CD8-positive, alpha-beta memory T cell (primary cell): ENCODE data around the gene CLTB. TPM values are rescaled to one million over a fixed set of nuclear protein-coding genes. Genes with fewer than 3 reads are reported as not detected.
A peak's percentile ranks its signal among the peaks of the same experiment; 100 is the strongest.

Source experiments
- CTCF ChIA-PET: fragments of 350-600 bp; sonication (Branson Sonifier 250); formaldehyde crosslinking; loops from one replicate; lab custom pipeline; 2021; ENCODE audit warnings: antibody characterized with exemption; lab: Charles Lee
- POLR2A ChIA-PET: fragments of 350-600 bp; sonication (Branson Sonifier 250); formaldehyde crosslinking; loops from one replicate; lab custom pipeline; 2021; ENCODE audit warnings: antibody characterized with exemption; lab: Charles Lee
- DNase-seq, 5 donors: peaks; one replicate each; pipeline versions ENCODE4 v3.0.0 to v3.0.0-alpha.2; 2020 to 2022; ENCODE audit warnings: mixed read lengths in 1 of 5
- H3K27ac ChIP-seq: one replicate; pipeline ENCODE4 v1.7.0; 2013; ENCODE audit warnings: low read depth, mild to moderate bottlenecking, low read length, moderate library complexity
- H3K27me3 ChIP-seq: 2 replicates; pipeline ENCODE4 v1.7.0; 2013; ENCODE audit warnings: low read length, mild to moderate bottlenecking; ENCODE audit not compliant: insufficient read depth, poor library complexity, severe bottlenecking
- H3K36me3 ChIP-seq: 2 replicates; pipeline ENCODE4 v1.7.0; 2013; ENCODE audit warnings: mild to moderate bottlenecking, low read length, moderate library complexity; ENCODE audit not compliant: insufficient read depth
- H3K4me1 ChIP-seq: 2 replicates; pipeline ENCODE4 v1.7.0; 2013; ENCODE audit warnings: mild to moderate bottlenecking, low read length, moderate library complexity; ENCODE audit not compliant: insufficient read depth
- H3K4me3 ChIP-seq: 2 replicates; pipeline ENCODE4 v1.7.0; 2013; ENCODE audit warnings: mild to moderate bottlenecking, low read length
- H3K9me3 ChIP-seq: 2 replicates; pipeline ENCODE4 v1.7.0; 2013; ENCODE audit warnings: mild to moderate bottlenecking, low read length
- H3K27ac Mint-ChIP-seq, 8 donors: one replicate each; pipeline ENCODE4 v1.8.0; 2020 to 2021; ENCODE audit warnings: mixed read lengths in 8 of 8, mild to moderate bottlenecking in 6 of 8, inconsistent platforms in 3 of 8, moderate library complexity in 3 of 8
- H3K27me3 Mint-ChIP-seq, 2 donors: one replicate each; pipeline ENCODE4 v1.8.0; 2020 to 2021; ENCODE audit warnings: mixed read lengths in 2 of 2, mild to moderate bottlenecking in 1 of 2, moderate library complexity in 1 of 2
- H3K36me3 Mint-ChIP-seq, 3 donors: one replicate each; pipeline ENCODE4 v1.8.0; 2020 to 2021; ENCODE audit warnings: mixed read lengths in 3 of 3, inconsistent platforms in 1 of 3, mild to moderate bottlenecking in 1 of 3
- H3K4me1 Mint-ChIP-seq, 3 donors: one replicate each; pipeline ENCODE4 v1.8.0; 2020 to 2021; ENCODE audit warnings: mixed read lengths in 3 of 3, inconsistent platforms in 1 of 3, mild to moderate bottlenecking in 1 of 3
- H3K4me3 Mint-ChIP-seq, 7 donors: one replicate each; pipeline ENCODE4 v1.8.0; 2020 to 2021; ENCODE audit warnings: mixed read lengths in 7 of 7, mild to moderate bottlenecking in 6 of 7, moderate library complexity in 4 of 7, inconsistent platforms in 2 of 7
- H3K9me3 Mint-ChIP-seq, 5 donors: one replicate each; pipeline ENCODE4 v1.8.0; 2020 to 2022; ENCODE audit warnings: mixed read lengths in 5 of 5, mild to moderate bottlenecking in 3 of 5, moderate library complexity in 2 of 5, inconsistent platforms in 1 of 5
- polyA plus RNA-seq: library from polyadenylated mRNA; unstranded; fragments of 300-500 nt; fragmentation: Illumina TruSeq; gene quantifications from one replicate; pipeline ENCODE4 v1.2.3, GENCODE V29; 2021
- total RNA-seq, 2 experiments: library from RNA; stranded (reverse); gene quantifications; one replicate each; pipeline ENCODE4 v1.2.3, GENCODE V29; 2021

Gene CLTB
- total and polyA plus RNA-seq, 3 experiments from 2014 or later, result 62.0 to 96.3 (median 66.4) TPM

- DNase-seq, result peak in 1 of 5 donors; percentile 14
- Histone ChIP-seq H3K27me3 (no peaks in the 10 kb centered on the region), H3K9me3 (no peaks in the 10 kb centered on the region), H3K36me3 (no peaks in the 10 kb centered on the region), H3K27ac (peak overlapping the region; percentile 71), H3K4me3 (peak overlapping the region; percentile 82), H3K4me1 (peaks cover 25% of the 10 kb centered on the region)
- Mint-ChIP-seq H3K27me3 (no peaks in the 10 kb centered on the region), H3K9me3 (no peaks in the 10 kb centered on the region), H3K36me3 (peaks cover 0 to 13% (median 3%) of the 10 kb centered on the region in 3 donors), H3K4me1 (peaks cover 42 to 55% (median 43%) of the 10 kb centered on the region in 3 donors), H3K27ac (peak overlapping the region; percentile 81 to 96 (median 93)), H3K4me3 (peak overlapping the region; percentile 81 to 92 (median 89))
- ChIA-PET CTCF (interaction anchor here (1.0 to 4.9 kb wide), 9 partner anchors 9 to 245 kb away, joined by 3 to 67 read pairs (median 9); partner anchors contain the start of genes FAF2 and RNF44), POLR2A (interaction anchor here (0.9 to 2.2 kb wide), 4 partner anchors 32 to 181 kb away, joined by 3 to 24 read pairs (median 8); partner anchors contain the start of genes FAF2 and RNF44)
These were observed 943 bp downstream of the CLTB start for GRCh38 chr5:176415240-176415951.

GRCh38 chr5:176414704-176415103 lies 1.6 kb downstream of the CLTB start:
- peaks cover 25% of the 10 kb centered on the region for H3K4me1 ChIP-seq
- H3K36me3 Mint-ChIP-seq, result peaks cover 0 to 19% (median 7%) of the 10 kb centered on the region in 3 donors

GRCh38 chr5:176413709-176414191 lies 2.6 kb downstream of the CLTB start:
- Mint-ChIP-seq H3K9me3 (no peaks in the 10 kb centered on the region), H3K4me3 (peak overlapping the region in 1 of 7 donors; percentile 89), H3K27ac (peak overlapping the region in 6 of 8 donors; percentile 19 to 96 (median 74)), H3K27me3 (no peaks in the 10 kb centered on the region), H3K36me3 (peaks cover 0 to 25% (median 7%) of the 10 kb centered on the region in 3 donors), H3K4me1 (peaks cover 47 to 55% (median 50%) of the 10 kb centered on the region in 3 donors)
- H3K27me3 ChIP-seq, result no peaks in the 10 kb centered on the region
- peaks cover 25% of the 10 kb centered on the region for H3K4me1 ChIP-seq
- no peak overlapping the region for H3K4me3 ChIP-seq
- ChIA-PET POLR2A (interaction anchor here (0.7 kb wide), 1 partner anchor 32 kb away, joined by 4 read pairs; no protein-coding TSS in a partner anchor), CTCF (interaction anchor here (1.2 to 4.5 kb wide), 2 partner anchors 10 to 183 kb away, joined by 3 to 24 read pairs; no protein-coding TSS in a partner anchor)
- DNase-seq, result no peak
- H3K36me3 ChIP-seq, result peaks cover 3% of the 10 kb centered on the region
- no peak overlapping the region for H3K27ac ChIP-seq
- H3K9me3 ChIP-seq, result no peaks in the 10 kb centered on the region

More at GRCh38 chr5:176414704-176415103, 1.6 kb downstream of the CLTB start:
- DNase-seq, result no peak
- POLR2A ChIA-PET, result no interaction called here
- peaks cover 3% of the 10 kb centered on the region for H3K36me3 ChIP-seq
- H3K4me3 ChIP-seq, result no peak overlapping the region
- peaks cover 47 to 55% (median 50%) of the 10 kb centered on the region in 3 donors for H3K4me1 Mint-ChIP-seq
- H3K9me3 Mint-ChIP-seq, result no peaks in the 10 kb centered on the region
- peak overlapping the region; percentile 81 to 96 (median 93) for H3K27ac Mint-ChIP-seq
- CTCF ChIA-PET, result interaction anchor here (1.2 to 4.9 kb wide), 6 partner anchors 11 to 182 kb away, joined by 3 to 39 read pairs (median 14); partner anchors contain the start of gene FAF2
- no peak overlapping the region for H3K27ac ChIP-seq
- no peaks in the 10 kb centered on the region for H3K27me3 Mint-ChIP-seq
- no peaks in the 10 kb centered on the region for H3K27me3 ChIP-seq
- no peaks in the 10 kb centered on the region for H3K9me3 ChIP-seq
- peak overlapping the region; percentile 81 to 92 (median 89) for H3K4me3 Mint-ChIP-seq

GRCh38 chr5:176413255-176413565 lies 3.1 kb downstream of the CLTB start:
- peaks cover 25% of the 10 kb centered on the region for H3K4me1 ChIP-seq
- H3K27me3 ChIP-seq, result no peaks in the 10 kb centered on the region
- H3K27ac ChIP-seq, result no peak overlapping the region
- ChIA-PET CTCF (interaction anchor here (1.2 kb wide), 1 partner anchor 9 kb away, joined by 3 read pairs; no protein-coding TSS in a partner anchor), POLR2A (no interaction called here)
- DNase-seq, result no peak
- Mint-ChIP-seq H3K27ac (peak overlapping the region in 4 of 8 donors; percentile 57 to 96 (median 74)), H3K9me3 (no peaks in the 10 kb centered on the region), H3K36me3 (peaks cover 0 to 28% (median 7%) of the 10 kb centered on the region in 3 donors), H3K27me3 (no peaks in the 10 kb centered on the region), H3K4me1 (peaks cover 47 to 55% (median 50%) of the 10 kb centered on the region in 3 donors), H3K4me3 (peak overlapping the region in 2 of 7 donors; percentile 34 to 89)
- no peaks in the 10 kb centered on the region for H3K9me3 ChIP-seq
- peaks cover 3% of the 10 kb centered on the region for H3K36me3 ChIP-seq
- no peak overlapping the region for H3K4me3 ChIP-seq

GRCh38 chr5:176412517-176413254 lies 3.7 kb downstream of the CLTB start:
- H3K9me3 Mint-ChIP-seq, result no peaks in the 10 kb centered on the region
- peaks cover 47 to 55% (median 50%) of the 10 kb centered on the region in 3 donors for H3K4me1 Mint-ChIP-seq
- Histone ChIP-seq H3K4me3 (no peak overlapping the region), H3K4me1 (peaks cover 25% of the 10 kb centered on the region), H3K9me3 (no peaks in the 10 kb centered on the region), H3K36me3 (peaks cover 3% of the 10 kb centered on the region), H3K27me3 (no peaks in the 10 kb centered on the region), H3K27ac (no peak overlapping the region)
- peaks cover 0 to 31% (median 7%) of the 10 kb centered on the region in 3 donors for H3K36me3 Mint-ChIP-seq
- peak overlapping the region in 6 of 8 donors; percentile 57 to 96 (median 72) for H3K27ac Mint-ChIP-seq
- DNase-seq, result no peak
- H3K27me3 Mint-ChIP-seq, result no peaks in the 10 kb centered on the region
- ChIA-PET CTCF (no interaction called here), POLR2A (no interaction called here)
- peak overlapping the region in 2 of 7 donors; percentile 34 to 89 for H3K4me3 Mint-ChIP-seq

- Histone ChIP-seq H3K27me3 (no peaks in the 10 kb centered on the region), H3K9me3 (no peaks in the 10 kb centered on the region), H3K36me3 (peaks cover 3% of the 10 kb centered on the region), H3K4me1 (peaks cover 13% of the 10 kb centered on the region), H3K27ac (no peak overlapping the region), H3K4me3 (no peak overlapping the region)
- POLR2A ChIA-PET, result no interaction called here
- Mint-ChIP-seq H3K36me3 (peaks cover 0 to 49% (median 9%) of the 10 kb centered on the region in 3 donors), H3K27me3 (no peaks in the 10 kb centered on the region), H3K4me3 (no peak overlapping the region), H3K27ac (peak overlapping the region in 1 of 8 donors; percentile 69), H3K4me1 (peaks cover 38 to 44% (median 42%) of the 10 kb centered on the region in 3 donors), H3K9me3 (no peaks in the 10 kb centered on the region)
- CTCF ChIA-PET, result no interaction called here
- DNase-seq, result no peak
These were observed 5.7 kb downstream of the CLTB start for GRCh38 chr5:176410486-176411180.

GRCh38 chr5:176409765-176410164 lies 6.6 kb downstream of the CLTB start:
- H3K9me3 ChIP-seq, result no peaks in the 10 kb centered on the region
- Mint-ChIP-seq H3K27ac (peak overlapping the region in 3 of 8 donors; percentile 9 to 57 (median 12)), H3K4me3 (no peak overlapping the region), H3K9me3 (no peaks in the 10 kb centered on the region), H3K36me3 (peaks cover 0 to 53% (median 9%) of the 10 kb centered on the region in 3 donors), H3K27me3 (no peaks in the 10 kb centered on the region), H3K4me1 (peaks cover 30 to 36% (median 33%) of the 10 kb centered on the region in 3 donors)
- POLR2A ChIA-PET, result interaction anchor here (0.8 kb wide), 1 partner anchor 26 kb away, joined by 4 read pairs; no protein-coding TSS in a partner anchor
- DNase-seq, result no peak
- H3K27ac ChIP-seq, result no peak overlapping the region
- no peaks in the 10 kb centered on the region for H3K27me3 ChIP-seq
- peaks cover 3% of the 10 kb centered on the region for H3K36me3 ChIP-seq
- no peak overlapping the region for H3K4me3 ChIP-seq
- CTCF ChIA-PET, result interaction anchor here (0.7 to 1.3 kb wide), 2 partner anchors 14 to 164 kb away, joined by 3 read pairs; no protein-coding TSS in a partner anchor
- H3K4me1 ChIP-seq, result peaks cover 5% of the 10 kb centered on the region
